Endodermal cell (in vitro differentiated cells): ENCODE results near the gene ZNF644. TPM values are rescaled to one million over a fixed set of nuclear protein-coding genes. Genes with fewer than 3 reads are reported as not detected.

Source experiments
- DNase-seq: peaks from one replicate; pipeline ENCODE4 v3.0.0-alpha.2; 2017
- H3K27ac ChIP-seq: 2 replicates; pipeline ENCODE4 v1.5.1; 2013; ENCODE audit warnings: mild to moderate bottlenecking, low read depth, low read length, moderate library complexity
- H3K27me3 ChIP-seq: 2 replicates; pipeline ENCODE4 v1.6.1; 2013; ENCODE audit warnings: mild to moderate bottlenecking, low read length, moderate library complexity; ENCODE audit not compliant: insufficient read depth, control insufficient read depth, poor library complexity, severe bottlenecking
- H3K36me3 ChIP-seq: 2 replicates; pipeline ENCODE4 v1.7.0; 2013; ENCODE audit warnings: mild to moderate bottlenecking, low read length, moderate library complexity; ENCODE audit not compliant: control insufficient read depth, insufficient read depth
- H3K4me1 ChIP-seq: one replicate; pipeline ENCODE4 v1.7.0; 2013; ENCODE audit warnings: low read length; ENCODE audit not compliant: control insufficient read depth, insufficient read depth
- H3K4me3 ChIP-seq: 2 replicates; pipeline ENCODE4 v1.5.1; 2013; ENCODE audit warnings: mild to moderate bottlenecking, low read length, moderate library complexity
- H3K9ac ChIP-seq: 2 replicates; pipeline ENCODE4 v1.6.1; 2013; ENCODE audit warnings: mild to moderate bottlenecking, low read length, moderate library complexity; ENCODE audit not compliant: poor library complexity, severe bottlenecking; ENCODE audit errors: extremely low read depth
- H3K9me3 ChIP-seq: 2 replicates; pipeline ENCODE4 v1.6.1; 2013; ENCODE audit warnings: mild to moderate bottlenecking, low read length, moderate library complexity; ENCODE audit not compliant: control insufficient read depth
- H3K27ac Mint-ChIP-seq: 2 replicates; pipeline ENCODE4 v1.8.0; 2020; ENCODE audit warnings: mixed read lengths
- H3K27me3 Mint-ChIP-seq: 2 replicates; pipeline ENCODE4 v1.8.0; 2021; ENCODE audit warnings: mild to moderate bottlenecking, mixed read lengths; ENCODE audit not compliant: insufficient read depth
- H3K36me3 Mint-ChIP-seq: 2 replicates; pipeline ENCODE4 v1.8.0; 2020; ENCODE audit warnings: low read depth, mixed read lengths
- H3K4me1 Mint-ChIP-seq: 2 replicates; pipeline ENCODE4 v1.8.0; 2020; ENCODE audit warnings: mixed read lengths
- H3K4me3 Mint-ChIP-seq: 2 replicates; pipeline ENCODE4 v1.8.0; 2020; ENCODE audit warnings: mild to moderate bottlenecking, moderate library complexity, mixed read lengths
- H3K9me3 Mint-ChIP-seq: 2 replicates; pipeline ENCODE4 v1.8.0; 2020; ENCODE audit warnings: mild to moderate bottlenecking, mixed read lengths
- WGBS, 2 experiments: methylation state at CpG; one replicate each; pipeline versions ENCODE4 v1.1.5 to v1.1.7; 2013; ENCODE audit warnings: missing lambda C conversion rate in 2 of 2, mixed read lengths in 1 of 2; ENCODE audit not compliant: insufficient coverage in 1 of 2, insufficient read length in 1 of 2; 5-methylcytosine and 5-hydroxymethylcytosine counted together
- total RNA-seq, 2 donors: library from RNA; stranded (reverse); fragmentation: NEBNext Ultra II Directional in 1 of 2; extraction: Animal tissue kit (Norgen Biotek cat#: 25700) in 1 of 2; gene quantifications; 2 replicates in 1 of 2; 3 replicates in 1 of 2; pipeline ENCODE4 v1.2.1, GENCODE V29; 2021
- TF ChIP-seq, protein P1 (sequence below): fragments of 200-600 bp; sonication (generic); conservative IDR thresholded peaks from 2 replicates; pipeline ENCODE4 v1.5.0; 2021; ENCODE audit warnings: antibody characterized with exemption, mild to moderate bottlenecking

Gene ZNF644
- total RNA-seq, 2 donors from 2014 or later, result 57.5 to 75.7 TPM

DNA sequence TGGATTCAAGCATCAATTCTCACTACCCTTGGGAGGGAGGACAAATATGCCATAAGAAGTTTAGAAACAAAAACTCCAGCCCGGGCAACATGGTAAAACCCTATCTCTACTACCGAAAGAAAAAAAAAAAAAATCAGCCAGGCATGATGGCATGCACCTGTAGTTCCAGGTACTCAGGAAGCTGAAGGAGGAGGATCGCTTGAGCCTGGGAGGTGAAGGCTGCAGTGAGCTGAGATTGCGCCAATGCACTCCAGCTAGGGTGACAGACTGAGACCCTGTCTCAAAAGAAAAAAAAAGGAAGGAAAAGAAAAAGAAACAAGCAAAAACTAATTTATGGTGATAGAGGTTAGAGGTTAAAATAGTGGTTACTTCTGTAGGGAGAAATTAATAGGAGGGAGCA lies 9.6 kb downstream of the ZNF644 start:
- Histone ChIP-seq H3K9ac (no peak overlapping the region), H3K27me3 (no peaks in the 10 kb centered on the region), H3K4me1 (peaks cover 7% of the 10 kb centered on the region), H3K9me3 (no peaks in the 10 kb centered on the region), H3K36me3 (peaks cover 27% of the 10 kb centered on the region), H3K4me3 (no peak overlapping the region), H3K27ac (no peak overlapping the region)
- no peaks in the 10 kb centered on the region for H3K9me3 Mint-ChIP-seq
- peaks cover 14% of the 10 kb centered on the region for H3K36me3 Mint-ChIP-seq
- no peak overlapping the region for H3K4me3 Mint-ChIP-seq
- TF ChIP-seq, protein P1, sequence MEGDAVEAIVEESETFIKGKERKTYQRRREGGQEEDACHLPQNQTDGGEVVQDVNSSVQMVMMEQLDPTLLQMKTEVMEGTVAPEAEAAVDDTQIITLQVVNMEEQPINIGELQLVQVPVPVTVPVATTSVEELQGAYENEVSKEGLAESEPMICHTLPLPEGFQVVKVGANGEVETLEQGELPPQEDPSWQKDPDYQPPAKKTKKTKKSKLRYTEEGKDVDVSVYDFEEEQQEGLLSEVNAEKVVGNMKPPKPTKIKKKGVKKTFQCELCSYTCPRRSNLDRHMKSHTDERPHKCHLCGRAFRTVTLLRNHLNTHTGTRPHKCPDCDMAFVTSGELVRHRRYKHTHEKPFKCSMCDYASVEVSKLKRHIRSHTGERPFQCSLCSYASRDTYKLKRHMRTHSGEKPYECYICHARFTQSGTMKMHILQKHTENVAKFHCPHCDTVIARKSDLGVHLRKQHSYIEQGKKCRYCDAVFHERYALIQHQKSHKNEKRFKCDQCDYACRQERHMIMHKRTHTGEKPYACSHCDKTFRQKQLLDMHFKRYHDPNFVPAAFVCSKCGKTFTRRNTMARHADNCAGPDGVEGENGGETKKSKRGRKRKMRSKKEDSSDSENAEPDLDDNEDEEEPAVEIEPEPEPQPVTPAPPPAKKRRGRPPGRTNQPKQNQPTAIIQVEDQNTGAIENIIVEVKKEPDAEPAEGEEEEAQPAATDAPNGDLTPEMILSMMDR, result no peak
- no peak overlapping the region for H3K27ac Mint-ChIP-seq
- peak; percentile 51 for DNase-seq
- peaks cover 14% of the 10 kb centered on the region for H3K4me1 Mint-ChIP-seq
- no peaks in the 10 kb centered on the region for H3K27me3 Mint-ChIP-seq
- WGBS, 2 experiments, result 88 to 99% methylated on average over 1 to 4 of the region's 4 CpGs

DNA sequence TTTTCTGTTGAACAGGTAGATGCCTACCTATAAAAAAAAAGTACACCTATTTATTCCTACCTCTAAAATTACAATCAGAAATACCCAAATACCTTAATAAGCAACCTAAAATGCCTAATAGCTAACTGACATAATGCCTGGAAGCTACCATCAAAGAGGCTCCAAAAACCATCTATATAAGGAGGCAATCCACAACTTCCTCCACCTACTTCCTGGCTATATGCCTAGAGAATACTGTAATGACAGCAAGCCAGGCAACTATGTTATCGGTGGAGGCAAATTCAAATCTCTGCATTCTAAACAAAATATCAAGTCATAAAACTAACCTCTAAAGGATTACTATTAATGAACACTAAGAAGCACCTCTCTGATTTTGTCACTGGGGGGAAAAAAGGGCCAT lies 10.1 kb downstream of the ZNF644 start:
- peaks cover 14% of the 10 kb centered on the region for H3K36me3 Mint-ChIP-seq
- H3K4me3 ChIP-seq, result no peak overlapping the region
- peaks cover 7% of the 10 kb centered on the region for H3K4me1 ChIP-seq
- TF ChIP-seq, protein P1, result no peak
- no peaks in the 10 kb centered on the region for H3K27me3 Mint-ChIP-seq
- H3K9me3 ChIP-seq, result peaks cover 1% of the 10 kb centered on the region
- 92% methylated on average over 1 of the region's 1 CpG; no CpG with 5 or more reads in 1 of the 2 experiments for WGBS, 2 experiments
- H3K36me3 ChIP-seq, result peaks cover 29% of the 10 kb centered on the region
- no peak overlapping the region for H3K27ac Mint-ChIP-seq
- no peak overlapping the region for H3K4me3 Mint-ChIP-seq
- no peak overlapping the region for H3K9ac ChIP-seq
- no peak for DNase-seq
- H3K9me3 Mint-ChIP-seq, result no peaks in the 10 kb centered on the region
- peaks cover 14% of the 10 kb centered on the region for H3K4me1 Mint-ChIP-seq
- H3K27me3 ChIP-seq, result no peaks in the 10 kb centered on the region
- no peak overlapping the region for H3K27ac ChIP-seq

DNA sequence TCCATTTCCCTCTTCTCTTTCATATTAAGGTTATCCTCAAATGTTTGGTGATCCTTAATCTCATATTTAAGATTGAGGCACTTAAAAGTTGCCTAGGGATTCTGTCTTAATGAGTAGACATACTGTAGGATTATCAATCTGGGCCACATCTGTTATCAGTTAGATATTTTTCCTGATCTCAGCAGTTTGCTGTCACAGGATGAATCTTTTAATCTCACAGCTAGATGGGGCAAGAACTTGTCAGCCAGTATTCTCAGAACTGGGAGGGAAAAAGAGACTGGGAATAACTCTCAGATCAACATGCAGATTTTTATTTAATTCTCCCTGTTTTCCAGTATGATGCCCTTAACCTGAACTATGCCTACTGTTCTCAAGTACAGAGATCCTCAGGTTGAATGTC lies 14.0 kb downstream of the ZNF644 start:
- peaks cover 7% of the 10 kb centered on the region for H3K4me1 ChIP-seq
- peaks cover 15% of the 10 kb centered on the region for H3K36me3 ChIP-seq
- Mint-ChIP-seq H3K4me3 (no peak overlapping the region), H3K27ac (no peak overlapping the region), H3K36me3 (peaks cover 38% of the 10 kb centered on the region), H3K27me3 (no peaks in the 10 kb centered on the region), H3K9me3 (peaks cover 20% of the 10 kb centered on the region), H3K4me1 (peaks cover 11% of the 10 kb centered on the region)
- H3K4me3 ChIP-seq, result no peak overlapping the region
- H3K27ac ChIP-seq, result no peak overlapping the region
- DNase-seq, result no peak
- TF ChIP-seq, protein P1, result no peak
- peaks cover 18% of the 10 kb centered on the region for H3K9me3 ChIP-seq
- H3K9ac ChIP-seq, result no peak overlapping the region
- H3K27me3 ChIP-seq, result no peaks in the 10 kb centered on the region
